Activated B cell treated with CpG ODN at 0.5 μM for 24 hours (primary cell): ENCODE results near the gene COL8A2. TPM values are rescaled to one million over a fixed set of nuclear protein-coding genes. Genes with fewer than 3 reads are reported as not detected.

Experiments used
- ATAC-seq: fragments of 200-7000 bp; cut with Tn5 transposase; one replicate; pipeline ENCODE4 v1.10.0; 2021; ENCODE audit warnings: low read depth, mild to moderate bottlenecking, moderate library complexity
- CTCF ChIA-PET: fragments of 350-600 bp; sonication (Branson Sonifier 250); formaldehyde crosslinking; loops from one replicate; lab custom pipeline; 2021; ENCODE audit warnings: antibody characterized with exemption; lab: Charles Lee
- POLR2A ChIA-PET: fragments of 350-600 bp; sonication (Branson Sonifier 250); formaldehyde crosslinking; loops from one replicate; lab custom pipeline; 2021; ENCODE audit warnings: antibody characterized with exemption; lab: Charles Lee
- DNase-seq: peaks from one replicate; pipeline ENCODE4 v3.0.0; 2022
- H3K27ac Mint-ChIP-seq: one replicate; pipeline ENCODE4 v1.8.0; 2020; ENCODE audit warnings: mixed read lengths
- H3K27me3 Mint-ChIP-seq: one replicate; pipeline ENCODE4 v1.8.0; 2021; ENCODE audit warnings: mixed read lengths
- H3K36me3 Mint-ChIP-seq: one replicate; pipeline ENCODE4 v1.8.0; 2021; ENCODE audit warnings: low read depth, mixed read lengths
- H3K4me1 Mint-ChIP-seq: one replicate; pipeline ENCODE4 v1.8.0; 2021; ENCODE audit warnings: mixed read lengths
- H3K4me3 Mint-ChIP-seq: one replicate; pipeline ENCODE4 v1.8.0; 2020; ENCODE audit warnings: mild to moderate bottlenecking, mixed read lengths
- H3K9me3 Mint-ChIP-seq: one replicate; pipeline ENCODE4 v1.8.0; 2020; ENCODE audit warnings: mixed read lengths
- intact Hi-C: fragments of 100-400 bp; cut with micrococcal nuclease; formaldehyde crosslinking; loops from one replicate; pipeline ENCODE4 v1.15.1; 2024
- total RNA-seq: library from RNA; stranded (reverse); gene quantifications from 2 replicates; pipeline ENCODE4 v1.2.3, GENCODE V29; 2022
- TF ChIP-seq, protein P1 (sequence below): fragments of 200-600 bp; IDR thresholded peaks from one replicate; pipeline ENCODE4 v1.8.0; 2022; ENCODE audit warnings: antibody characterized with exemption, mild to moderate bottlenecking

Gene COL8A2
- total RNA-seq, 1 donor from 2014 or later: 0.24 TPM

DNA sequence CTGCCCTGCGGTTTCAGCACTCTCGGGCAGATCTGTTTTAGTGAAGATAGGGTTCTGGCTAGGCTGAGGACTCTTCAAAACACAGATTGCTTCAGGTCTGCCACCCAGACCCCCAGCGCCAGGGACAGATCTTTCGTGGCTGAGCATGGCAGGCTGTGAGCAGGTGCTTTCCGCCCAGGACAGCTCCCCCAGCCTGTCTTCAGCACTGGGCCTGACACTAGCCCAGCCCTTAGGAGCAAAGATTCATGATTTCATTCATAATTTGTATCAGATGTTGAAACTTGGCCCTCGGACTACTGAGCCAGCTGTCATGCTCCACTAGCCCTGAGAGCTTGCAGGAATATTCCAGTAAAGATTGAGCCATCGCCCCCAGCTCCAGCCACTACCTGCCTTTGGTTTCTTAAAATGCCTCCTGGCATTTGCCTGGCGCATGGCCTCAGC, 30.4 kb downstream of the COL8A2 start:
- peaks cover 49% of the 10 kb centered on the region for H3K36me3 Mint-ChIP-seq
- POLR2A ChIA-PET: interaction anchor here (1.4 kb wide), 1 partner anchor 191 kb away, joined by 4 read pairs; no protein-coding TSS in a partner anchor
- CTCF ChIA-PET: interaction anchor here (2.1 to 2.5 kb wide), 2 partner anchors 40 to 94 kb away, joined by 7 to 8 read pairs; no protein-coding TSS in a partner anchor

DNA sequence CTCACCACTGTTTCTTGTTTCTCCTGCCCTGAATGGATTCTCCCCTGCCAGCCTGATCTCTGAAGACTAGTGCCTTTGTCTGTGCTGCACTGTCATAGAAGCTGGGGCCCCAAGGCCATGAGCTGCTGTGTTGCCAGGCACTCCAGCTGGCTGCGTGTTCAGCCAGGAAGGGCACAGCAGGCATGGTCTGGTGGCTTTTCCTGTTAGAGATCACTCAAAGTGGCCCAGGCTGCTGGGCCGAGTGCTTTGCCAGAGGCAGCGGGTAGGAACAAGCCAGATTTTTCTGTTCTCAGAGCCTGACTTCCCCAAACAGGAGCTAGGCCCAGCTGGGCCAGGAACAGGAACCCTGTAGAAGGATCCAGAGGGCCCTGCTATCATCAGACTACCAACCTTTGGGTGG, 31.1 kb downstream of the COL8A2 start:
- DNase-seq (no peak), ATAC-seq (no peak)
- ChIA-PET POLR2A (interaction anchor here (1.4 kb wide), 1 partner anchor 192 kb away, joined by 4 read pairs; no protein-coding TSS in a partner anchor), CTCF (interaction anchor here (2.1 to 2.5 kb wide), 2 partner anchors 41 to 94 kb away, joined by 7 to 8 read pairs; no protein-coding TSS in a partner anchor)
- Mint-ChIP-seq H3K4me1 (peaks cover 15% of the 10 kb centered on the region), H3K9me3 (no peaks in the 10 kb centered on the region), H3K27me3 (no peaks in the 10 kb centered on the region), H3K4me3 (no peak overlapping the region), H3K27ac (no peak overlapping the region), H3K36me3 (peaks cover 52% of the 10 kb centered on the region)
- TF ChIP-seq, protein P1, sequence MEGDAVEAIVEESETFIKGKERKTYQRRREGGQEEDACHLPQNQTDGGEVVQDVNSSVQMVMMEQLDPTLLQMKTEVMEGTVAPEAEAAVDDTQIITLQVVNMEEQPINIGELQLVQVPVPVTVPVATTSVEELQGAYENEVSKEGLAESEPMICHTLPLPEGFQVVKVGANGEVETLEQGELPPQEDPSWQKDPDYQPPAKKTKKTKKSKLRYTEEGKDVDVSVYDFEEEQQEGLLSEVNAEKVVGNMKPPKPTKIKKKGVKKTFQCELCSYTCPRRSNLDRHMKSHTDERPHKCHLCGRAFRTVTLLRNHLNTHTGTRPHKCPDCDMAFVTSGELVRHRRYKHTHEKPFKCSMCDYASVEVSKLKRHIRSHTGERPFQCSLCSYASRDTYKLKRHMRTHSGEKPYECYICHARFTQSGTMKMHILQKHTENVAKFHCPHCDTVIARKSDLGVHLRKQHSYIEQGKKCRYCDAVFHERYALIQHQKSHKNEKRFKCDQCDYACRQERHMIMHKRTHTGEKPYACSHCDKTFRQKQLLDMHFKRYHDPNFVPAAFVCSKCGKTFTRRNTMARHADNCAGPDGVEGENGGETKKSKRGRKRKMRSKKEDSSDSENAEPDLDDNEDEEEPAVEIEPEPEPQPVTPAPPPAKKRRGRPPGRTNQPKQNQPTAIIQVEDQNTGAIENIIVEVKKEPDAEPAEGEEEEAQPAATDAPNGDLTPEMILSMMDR: no peak
- intact Hi-C loops: no loop called here

More for the DNA sequence above, 30.4 kb downstream of the COL8A2 start:
- H3K27ac Mint-ChIP-seq: no peak overlapping the region
- TF ChIP-seq, protein P1: no peak
- no peaks in the 10 kb centered on the region for H3K27me3 Mint-ChIP-seq
- H3K9me3 Mint-ChIP-seq: no peaks in the 10 kb centered on the region
- ATAC-seq (no peak), DNase-seq (no peak)
- intact Hi-C loops: no loop called here
- peaks cover 10% of the 10 kb centered on the region for H3K4me1 Mint-ChIP-seq
- H3K4me3 Mint-ChIP-seq: no peak overlapping the region

DNA sequence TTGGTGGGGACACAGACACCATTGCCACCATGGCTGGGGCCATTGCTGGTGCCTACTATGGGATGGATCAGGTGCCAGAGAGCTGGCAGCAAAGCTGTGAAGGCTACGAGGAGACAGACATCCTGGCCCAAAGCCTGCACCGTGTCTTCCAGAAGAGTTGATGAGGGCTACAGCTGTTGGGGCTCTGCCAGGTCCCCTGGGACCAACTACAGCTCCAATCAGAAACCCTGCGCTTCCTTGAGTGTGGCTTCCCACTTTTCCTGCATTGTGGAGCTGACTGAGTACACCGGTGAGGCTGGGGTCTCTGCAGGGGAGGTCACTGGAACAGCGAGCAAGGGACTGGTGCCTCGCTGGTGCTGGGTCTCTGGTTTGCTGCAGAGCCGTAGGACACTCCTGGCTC, 31.8 kb downstream of the COL8A2 start:
- Mint-ChIP-seq H3K4me3 (no peak overlapping the region), H3K4me1 (peaks cover 15% of the 10 kb centered on the region), H3K27me3 (no peaks in the 10 kb centered on the region), H3K27ac (no peak overlapping the region), H3K9me3 (no peaks in the 10 kb centered on the region), H3K36me3 (peaks cover 52% of the 10 kb centered on the region)
- intact Hi-C loops: no loop called here
- ChIA-PET POLR2A (no interaction called here), CTCF (no interaction called here)
- DNase-seq: no peak
- no peak for ATAC-seq
- TF ChIP-seq, protein P1: no peak

DNA sequence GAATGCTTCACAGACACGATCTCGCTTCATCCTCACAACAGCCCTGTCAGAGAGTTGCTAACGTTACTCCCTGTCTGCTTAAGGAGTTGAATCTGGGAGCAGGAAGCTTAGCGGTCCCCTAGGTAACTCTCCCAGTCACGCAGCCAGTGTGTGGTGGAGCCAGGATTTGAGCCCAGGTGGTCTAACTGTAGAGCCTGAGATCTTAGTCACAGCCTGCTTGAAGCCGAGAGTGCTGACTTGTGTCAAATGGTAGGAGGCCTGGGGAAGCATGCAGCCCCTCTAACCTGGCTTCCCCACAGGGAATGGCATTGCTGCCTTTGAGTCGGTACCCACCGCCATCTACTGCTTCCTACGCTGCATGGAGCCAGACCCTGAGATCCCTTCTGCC, 32.2 kb downstream of the COL8A2 start:
- H3K27me3 Mint-ChIP-seq: no peaks in the 10 kb centered on the region

DNA sequence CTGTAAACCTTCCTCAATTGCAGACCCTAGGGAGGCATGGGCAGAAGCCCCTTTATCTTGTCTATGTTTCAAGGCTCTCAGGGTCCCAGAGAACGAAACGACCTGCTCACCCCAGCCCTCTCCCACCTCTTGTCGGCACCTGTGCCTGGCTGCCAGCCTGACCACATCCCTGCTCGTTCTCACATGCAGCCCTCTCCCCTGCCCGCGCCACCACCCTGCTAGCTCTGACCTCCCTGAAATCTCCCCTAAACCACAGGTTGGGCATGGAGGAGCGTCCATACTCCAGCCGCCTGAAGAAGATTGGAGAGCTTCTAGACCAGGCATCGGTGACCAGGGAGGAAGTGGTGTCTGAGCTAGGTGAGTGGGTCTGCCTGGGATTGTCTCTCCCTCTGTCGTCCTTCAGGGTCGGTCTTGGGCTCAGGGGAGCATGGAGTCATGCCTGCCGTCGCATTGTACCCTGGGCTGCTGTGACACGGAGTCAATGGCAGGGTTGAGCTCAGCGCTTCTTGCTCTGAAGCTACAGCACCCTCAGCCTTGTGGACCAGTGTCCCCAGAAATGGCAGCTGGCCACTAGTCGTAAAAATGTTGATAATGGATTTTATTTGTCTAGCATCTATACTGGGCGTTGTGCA, 32.7 kb downstream of the COL8A2 start:
- peak; percentile 12 for DNase-seq
- H3K4me3 Mint-ChIP-seq: no peak overlapping the region
- ATAC-seq: no peak
- ChIA-PET CTCF (no interaction called here), POLR2A (no interaction called here)
- no peak overlapping the region for H3K27ac Mint-ChIP-seq
- peaks cover 52% of the 10 kb centered on the region for H3K36me3 Mint-ChIP-seq
- intact Hi-C loops: no loop called here
- H3K27me3 Mint-ChIP-seq: no peaks in the 10 kb centered on the region
- no peaks in the 10 kb centered on the region for H3K9me3 Mint-ChIP-seq
- TF ChIP-seq, protein P1: no peak
- H3K4me1 Mint-ChIP-seq: peaks cover 15% of the 10 kb centered on the region

More for the DNA sequence above, 32.2 kb downstream of the COL8A2 start:
- intact Hi-C loops: no loop called here
- Mint-ChIP-seq H3K4me1 (peaks cover 15% of the 10 kb centered on the region), H3K9me3 (no peaks in the 10 kb centered on the region), H3K4me3 (no peak overlapping the region), H3K27ac (no peak overlapping the region), H3K36me3 (peaks cover 52% of the 10 kb centered on the region)
- no peak for ATAC-seq
- CTCF ChIA-PET: no interaction called here
- DNase-seq: no peak
- POLR2A ChIA-PET: no interaction called here
- TF ChIP-seq, protein P1: no peak
